Stimulated activated CD8-positive, alpha-beta memory T cell treated with anti-CD3 and anti-CD28 coated beads, Interleukin-4, amount 100 ng/mL, for 1 hour (primary cell): ENCODE results near the gene NOL4.

Experiments used
- DNase-seq, 2 donors: peaks; one replicate each; pipeline ENCODE4 v3.0.0-alpha.2; 2020; ENCODE audit warnings: low read depth in 2 of 2, low spot score in 1 of 2

The NOL4 gene

DNA sequence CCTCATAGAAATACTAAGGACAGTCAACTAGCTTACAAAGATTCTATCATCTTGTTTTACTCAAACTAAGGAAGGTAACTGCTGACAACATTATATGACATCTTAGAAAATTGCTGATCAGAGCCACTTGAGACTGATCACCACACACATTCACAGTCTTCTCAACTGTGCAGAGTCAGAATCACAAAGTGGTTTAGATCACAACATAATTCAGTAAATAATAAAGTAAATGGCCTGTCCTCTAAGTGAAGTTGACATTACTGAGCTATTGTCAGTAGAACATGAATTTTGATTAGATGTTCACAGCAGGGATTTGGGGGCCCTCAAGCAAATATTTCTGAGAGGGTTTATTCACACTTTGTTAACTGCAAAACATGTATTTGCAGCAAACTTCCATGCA, 28.5 kb downstream of the NOL4 start:
- DNase-seq: no peak

GRCh38 chr18:34194239-34194638, 30.5 kb downstream of the NOL4 start:
- no peak for DNase-seq

GRCh38 chr18:34189656-34190435, 34.9 kb downstream of the NOL4 start:
- no peak for DNase-seq
